VCaP (cell line): Measurements from ENCODE around the gene LGALS9.

ENCODE experiments used
- H3K27ac ChIP-seq: fragments of 450-650 bp; 2 replicates; pipeline ENCODE4 v1.5.1; 2017
- TF ChIP-seq, protein P1 (sequence below): fragments of 450-650 bp; conservative IDR thresholded peaks from 2 replicates; pipeline ENCODE4 v1.5.1; 2017; ENCODE audit warnings: mild to moderate bottlenecking, moderate library complexity

LGALS9 gene

DNA sequence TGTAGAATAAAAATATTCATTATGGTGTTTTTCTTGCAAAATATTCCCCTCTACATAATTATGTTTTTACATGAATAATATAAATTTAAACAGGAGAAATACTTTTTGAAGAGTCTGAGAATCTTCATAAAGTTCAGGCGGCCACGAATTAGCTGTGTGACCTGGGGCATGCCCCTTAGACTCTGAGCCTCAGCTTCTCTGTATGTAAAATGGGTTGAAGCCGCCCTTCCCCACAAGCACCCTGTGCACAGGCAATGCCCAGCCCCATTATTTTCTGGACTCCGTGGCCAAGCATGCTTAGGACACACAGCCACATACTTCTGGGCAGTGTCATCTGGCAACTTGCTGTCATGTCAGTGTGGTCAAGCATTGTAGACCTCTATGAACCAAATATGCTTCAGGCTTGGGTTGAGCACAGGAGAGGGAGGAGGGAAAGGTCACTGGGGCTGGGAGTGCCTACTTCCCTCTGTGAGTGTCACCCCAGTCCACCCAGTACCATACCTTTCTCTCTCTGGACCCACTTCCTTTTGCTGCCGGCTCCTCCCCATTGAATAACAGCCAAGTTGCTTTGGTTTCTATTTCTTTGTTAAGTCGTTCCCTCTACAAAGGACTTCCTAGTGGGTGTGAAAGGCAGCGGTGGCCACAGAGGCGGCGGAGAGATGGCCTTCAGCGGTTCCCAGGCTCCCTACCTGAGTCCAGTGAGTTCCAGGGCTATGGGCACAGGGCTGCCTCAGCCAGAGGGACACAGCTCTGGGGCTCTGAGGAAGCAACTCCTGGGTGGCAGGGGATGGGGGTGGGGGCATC lies at the start of gene LGALS9:
Gene LGALS9, plus strand, starts transcription at position 582 of the 804 bp plus-strand sequence. Its CDS starts 78 bp downstream, at position 660.
- H3K27ac ChIP-seq, result no peak within 1 kb of the TSS
- TF ChIP-seq, protein P1, sequence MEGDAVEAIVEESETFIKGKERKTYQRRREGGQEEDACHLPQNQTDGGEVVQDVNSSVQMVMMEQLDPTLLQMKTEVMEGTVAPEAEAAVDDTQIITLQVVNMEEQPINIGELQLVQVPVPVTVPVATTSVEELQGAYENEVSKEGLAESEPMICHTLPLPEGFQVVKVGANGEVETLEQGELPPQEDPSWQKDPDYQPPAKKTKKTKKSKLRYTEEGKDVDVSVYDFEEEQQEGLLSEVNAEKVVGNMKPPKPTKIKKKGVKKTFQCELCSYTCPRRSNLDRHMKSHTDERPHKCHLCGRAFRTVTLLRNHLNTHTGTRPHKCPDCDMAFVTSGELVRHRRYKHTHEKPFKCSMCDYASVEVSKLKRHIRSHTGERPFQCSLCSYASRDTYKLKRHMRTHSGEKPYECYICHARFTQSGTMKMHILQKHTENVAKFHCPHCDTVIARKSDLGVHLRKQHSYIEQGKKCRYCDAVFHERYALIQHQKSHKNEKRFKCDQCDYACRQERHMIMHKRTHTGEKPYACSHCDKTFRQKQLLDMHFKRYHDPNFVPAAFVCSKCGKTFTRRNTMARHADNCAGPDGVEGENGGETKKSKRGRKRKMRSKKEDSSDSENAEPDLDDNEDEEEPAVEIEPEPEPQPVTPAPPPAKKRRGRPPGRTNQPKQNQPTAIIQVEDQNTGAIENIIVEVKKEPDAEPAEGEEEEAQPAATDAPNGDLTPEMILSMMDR, result no peak

GRCh38 chr17:27582696-27583095 lies 48.3 kb upstream of the LGALS9 start:
- H3K27ac ChIP-seq, result no peak overlapping the region
- TF ChIP-seq, protein P1, result no peak

DNA sequence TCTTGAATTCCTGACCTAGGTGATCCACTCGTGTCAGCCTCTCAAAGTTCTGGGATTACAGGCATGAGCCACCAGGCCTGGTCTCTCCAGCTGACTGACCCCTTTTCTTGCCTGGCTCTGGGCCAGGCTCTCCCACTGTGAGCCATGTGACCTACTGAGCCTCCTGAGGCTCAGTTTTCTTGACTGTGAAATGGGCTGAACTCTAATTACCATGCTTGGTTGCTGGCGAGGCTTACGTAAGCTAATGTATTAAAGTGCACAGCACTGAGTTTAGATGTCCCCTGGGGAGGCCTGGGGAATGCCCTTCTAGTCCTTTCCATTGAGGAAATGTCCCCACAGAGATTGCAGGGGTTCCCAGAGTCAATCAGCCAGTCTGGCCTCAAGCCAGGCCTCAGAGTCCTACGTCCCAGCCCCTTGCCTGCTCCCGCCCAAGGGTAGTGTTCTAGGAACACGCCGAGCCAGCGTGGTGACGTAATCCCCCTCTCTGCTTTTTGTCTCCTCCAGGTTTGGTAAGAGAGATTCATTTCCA lies 45.8 kb upstream of the LGALS9 start:
- H3K27ac ChIP-seq, result no peak overlapping the region
- TF ChIP-seq, protein P1, result no peak

GRCh38 chr17:27585792-27586191 lies 45.2 kb upstream of the LGALS9 start:
- H3K27ac ChIP-seq, result no peak overlapping the region
- TF ChIP-seq, protein P1, result no peak

DNA sequence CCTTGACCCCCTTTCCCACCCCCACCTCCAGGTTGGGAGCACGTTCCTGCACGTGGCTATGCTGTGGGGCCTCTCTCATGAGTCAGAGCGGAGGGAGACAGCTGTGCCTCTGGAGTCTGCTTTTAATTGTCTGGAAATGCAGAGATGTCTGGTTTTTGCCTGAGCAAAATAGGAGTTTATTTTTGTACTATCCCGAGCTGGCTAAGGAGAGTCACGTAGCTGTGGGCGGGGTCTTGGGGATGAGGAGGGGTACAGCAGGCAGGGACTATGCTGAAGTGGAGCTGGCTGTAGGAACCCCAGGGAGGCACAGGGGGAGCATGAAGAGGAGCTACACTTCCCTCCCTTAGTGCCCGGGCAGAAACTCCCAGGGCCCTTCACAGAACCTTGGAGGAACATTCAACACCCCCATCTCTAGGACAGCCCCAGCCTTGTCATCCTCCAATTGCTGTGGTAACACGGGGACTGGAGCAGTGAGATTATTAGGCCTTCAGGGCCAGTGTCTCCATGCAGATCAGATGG lies 44.7 kb upstream of the LGALS9 start:
- TF ChIP-seq, protein P1, result no peak
- no peak overlapping the region for H3K27ac ChIP-seq

GRCh38 chr17:27588354-27588753 lies 42.6 kb upstream of the LGALS9 start:
- H3K27ac ChIP-seq, result no peak overlapping the region
- TF ChIP-seq, protein P1, result no peak

- TF ChIP-seq, protein P1, result no peak
- no peak overlapping the region for H3K27ac ChIP-seq
Measured at GRCh38 chr17:27590864-27591263, 40.1 kb upstream of the LGALS9 start.
